GM12878 (cell line): Measurements from ENCODE around the gene RNASEH2A. TPM values are rescaled to one million over a fixed set of nuclear protein-coding genes. Genes with fewer than 3 reads are reported as not detected.

Experiments used
- ATAC-seq: fragments of 200-7000 bp; cut with Tn5 transposase; 3 replicates; pipeline ENCODE4 v1.9.1; 2020; ENCODE audit warnings: mild to moderate bottlenecking, moderate library complexity
- BruUV-seq: library from RNA; stranded (reverse); fragments of 400-500 nt; replicated peaks from 2 replicates; lab custom pipeline; 2021; lab: Mats Ljungman, UMichigan
- CTCF ChIA-PET: fragments of 300-600 bp; sonication (Branson Sonifier 250); formaldehyde crosslinking; extraction: SDS; loops from one replicate; lab custom pipeline; 2021; ENCODE audit warnings: inconsistent platforms; lab: Yijun Ruan, JAX
- POLR2A ChIA-PET: fragments of 350-600 bp; formaldehyde crosslinking; extraction: SDS; loops from one replicate; lab custom pipeline; 2021; ENCODE audit warnings: inconsistent platforms; lab: Charles Lee
- RAD21 ChIA-PET: fragments of 300-600 bp; sonication (Branson Sonifier 250); formaldehyde crosslinking; loops from one replicate; lab custom pipeline; 2023; ENCODE audit warnings: antibody characterized with exemption; ENCODE audit not compliant: unreplicated experiment; lab: Charles Lee
- SMC1A ChIA-PET: fragments of 300-600 bp; sonication (Branson Sonifier 250); formaldehyde crosslinking; loops from one replicate; lab custom pipeline; 2023; ENCODE audit not compliant: unreplicated experiment, uncharacterized antibody; lab: Charles Lee
- DNase-seq: peaks from one replicate; pipeline ENCODE4 v3.0.0-alpha.2; 2011; ENCODE audit warnings: low read depth, low spot score
- FAIRE-seq: peaks from 3 replicates; lab custom pipeline; 2011; peaks lifted over from hg19 to GRCh38; lab: Jason Lieb, UNC
- H2AFZ ChIP-seq: 2 replicates; pipeline ENCODE4 v1.6.0; 2011; ENCODE audit warnings: low read depth, low read length, control low read depth; ENCODE audit not compliant: control insufficient read depth
- H3K27ac ChIP-seq: 2 replicates; pipeline ENCODE4 v1.5.1; 2011; ENCODE audit warnings: control low read depth; ENCODE audit not compliant: control insufficient read depth, insufficient read depth
- H3K27me3 ChIP-seq, 2 experiments: replicated peaks in 1 of 2; 2 replicates each; pipeline versions ENCODE4 v1.6.0 to v1.6.1; 2011; ENCODE audit warnings: low read length in 1 of 2; ENCODE audit not compliant: control insufficient read depth in 2 of 2, insufficient read depth in 2 of 2
- H3K36me3 ChIP-seq, 2 experiments: 2 replicates each; pipeline ENCODE4 v1.5.1; 2011; ENCODE audit warnings: low read length in 1 of 2; ENCODE audit not compliant: control insufficient read depth in 2 of 2, insufficient read depth in 2 of 2
- H3K4me1 ChIP-seq: 2 replicates; pipeline ENCODE4 v1.6.1; 2011; ENCODE audit warnings: mild to moderate bottlenecking, low read length, moderate library complexity, mixed read lengths; ENCODE audit not compliant: control insufficient read depth, insufficient read depth
- H3K4me2 ChIP-seq: 2 replicates; pipeline ENCODE4 v1.6.0; 2011; ENCODE audit warnings: control low read depth; ENCODE audit not compliant: control insufficient read depth, insufficient read depth
- H3K4me3 ChIP-seq: fragments of 200-600 bp; sonication (generic); 2 replicates; pipeline ENCODE4 v1.5.1; 2016
- H3K79me2 ChIP-seq: 2 replicates; pipeline ENCODE4 v1.6.0; 2011; ENCODE audit warnings: low read length; ENCODE audit not compliant: control insufficient read depth, insufficient read depth
- H3K9ac ChIP-seq: 2 replicates; pipeline ENCODE4 v1.8.0; 2011; ENCODE audit warnings: low read length, control low read depth, mixed read lengths; ENCODE audit not compliant: control insufficient read depth, insufficient read depth
- H3K9me3 ChIP-seq: replicated peaks from 3 replicates; pipeline ENCODE4 v1.5.1; 2011; ENCODE audit warnings: mild to moderate bottlenecking, low read length; ENCODE audit not compliant: control insufficient read depth, insufficient read depth
- H4K20me1 ChIP-seq: 2 replicates; pipeline ENCODE4 v1.6.0; 2011; ENCODE audit not compliant: control insufficient read depth, insufficient read depth
- ATF7 ChIP-seq: fragments of 450-650 bp; IDR thresholded peaks from 2 replicates; pipeline ENCODE4 v1.6.1; 2016; ENCODE audit warnings: low read depth, mild to moderate bottlenecking
- PAX8 ChIP-seq: fragments of 450-650 bp; IDR thresholded peaks from 2 replicates; pipeline ENCODE4 v1.6.1; 2017; ENCODE audit warnings: mild to moderate bottlenecking, moderate library complexity
- SMAD5 ChIP-seq: IDR thresholded peaks from 2 replicates; pipeline ENCODE4 v1.6.1; 2016; ENCODE audit warnings: antibody characterized with exemption, low read depth
- WGBS: methylation state at CpG from one replicate; pipeline ENCODE4 v1.1.6; 2016; ENCODE audit warnings: low lambda C conversion rate; ENCODE audit not compliant: insufficient replicate concordance, insufficient coverage; ENCODE audit errors: missing lambda C conversion rate; 5-methylcytosine and 5-hydroxymethylcytosine counted together
- in situ Hi-C: fragments of 300-500 bp; cut with MboI; formaldehyde crosslinking; loops from 9 replicates; pipeline ENCODE4 v1.14.3; 2018; ENCODE audit warnings: mixed read lengths
- intact Hi-C: fragments of 100-400 bp; cut with micrococcal nuclease; formaldehyde crosslinking; loops from one replicate; pipeline ENCODE4 v1.14.2; 2022; ENCODE audit not compliant: unreplicated experiment
- polyA plus RNA-seq, 11 experiments: library from polyadenylated mRNA; depleted of rRNA in 4 of 11; unstranded in 6 of 11; stranded (reverse) in 5 of 11; fragments of >200 nt; fragmentation: Nextera tagmentation in 4 of 11; fragmentation: Illumina TruSeq in 1 of 11; extraction: Ambion mirVana in 4 of 11; extraction: Trizol in 1 of 11; gene quantifications; 1 replicate in 1 of 11; 2 replicates in 10 of 11; pipeline versions ENCODE4 v1.2.1 to v1.2.3, GENCODE V29; 2011 to 2016; ENCODE audit warnings: inconsistent platforms in 2 of 11, missing spikeins in 2 of 11, low read depth in 1 of 11
- total RNA-seq, 4 experiments: library from RNA; depleted of rRNA in 3 of 4; stranded (reverse); fragments of >200 nt in 3 of 4; fragmentation: Illumina TruSeq in 1 of 4; extraction: Trizol in 1 of 4; gene quantifications; 2 replicates each; pipeline versions ENCODE4 v1.2.1 to v1.2.3, GENCODE V29; 2013 to 2021
- TF ChIP-seq, protein P1 (sequence below): fragments of 450-650 bp; IDR thresholded peaks from 2 replicates; pipeline ENCODE4 v1.6.1; 2017; ENCODE audit warnings: mild to moderate bottlenecking, low read depth, inconsistent platforms; ENCODE audit not compliant: poor library complexity, severe bottlenecking
- TF ChIP-seq, protein P2 (sequence below): fragments of 450-650 bp; IDR thresholded peaks from 2 replicates; pipeline ENCODE4 v1.6.1; 2017; ENCODE audit warnings: borderline replicate concordance

RNASEH2A gene
- total and polyA plus RNA-seq, 10 of the 15 experiments (the other 5 are each of a cell fraction or from before 2014, with no cell fraction given), result 17.4 to 103 (median 40.4) TPM

DNA sequence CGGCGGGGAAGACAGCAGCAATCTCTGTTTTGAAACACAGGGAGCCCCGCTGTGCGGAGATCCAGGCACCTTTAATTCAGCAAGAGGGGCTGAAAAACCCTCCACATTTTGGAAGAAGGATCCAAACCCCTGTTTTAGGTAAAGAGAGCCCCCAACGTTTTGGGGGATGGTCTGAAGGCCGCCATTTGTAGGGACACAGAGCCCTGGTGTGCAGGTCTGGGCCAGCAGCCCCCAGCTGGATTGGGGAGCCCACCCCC lies 27.6 kb upstream of the RNASEH2A start:
- in situ Hi-C loops (no loop called here), intact Hi-C loops (loop anchor here (1.0 kb wide), 1 partner anchor 12 kb away; the partner anchor contains the start of gene JUNB)
- peaks cover 39% of the 10 kb centered on the region for H3K4me1 ChIP-seq
- H3K27me3 ChIP-seq, result no peaks in the 10 kb centered on the region
- H4K20me1 ChIP-seq, result no peaks in the 10 kb centered on the region
- FAIRE-seq, result no peak
- CTCF ChIA-PET, result interaction anchor here (1.0 to 12.1 kb wide), 8 partner anchors 9 to 112 kb away, joined by 3 to 537 read pairs (median 18); partner anchors contain the start of genes JUNB, MAN2B1, PRDX2 and RNASEH2A
- H3K4me2 ChIP-seq, result peak overlapping the region; percentile 99
- TF ChIP-seq PAX8 (peak; percentile 19; the same call in 1 of the 2 replicates), ATF7 (0 out of 2 replicates have a peak, but pooled peaks have one; percentile 2), SMAD5 (peak; percentile 50; the same call in 1 of the 2 replicates)
- TF ChIP-seq, protein P1, sequence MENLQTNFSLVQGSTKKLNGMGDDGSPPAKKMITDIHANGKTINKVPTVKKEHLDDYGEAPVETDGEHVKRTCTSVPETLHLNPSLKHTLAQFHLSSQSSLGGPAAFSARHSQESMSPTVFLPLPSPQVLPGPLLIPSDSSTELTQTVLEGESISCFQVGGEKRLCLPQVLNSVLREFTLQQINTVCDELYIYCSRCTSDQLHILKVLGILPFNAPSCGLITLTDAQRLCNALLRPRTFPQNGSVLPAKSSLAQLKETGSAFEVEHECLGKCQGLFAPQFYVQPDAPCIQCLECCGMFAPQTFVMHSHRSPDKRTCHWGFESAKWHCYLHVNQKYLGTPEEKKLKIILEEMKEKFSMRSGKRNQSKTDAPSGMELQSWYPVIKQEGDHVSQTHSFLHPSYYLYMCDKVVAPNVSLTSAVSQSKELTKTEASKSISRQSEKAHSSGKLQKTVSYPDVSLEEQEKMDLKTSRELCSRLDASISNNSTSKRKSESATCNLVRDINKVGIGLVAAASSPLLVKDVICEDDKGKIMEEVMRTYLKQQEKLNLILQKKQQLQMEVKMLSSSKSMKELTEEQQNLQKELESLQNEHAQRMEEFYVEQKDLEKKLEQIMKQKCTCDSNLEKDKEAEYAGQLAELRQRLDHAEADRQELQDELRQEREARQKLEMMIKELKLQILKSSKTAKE, result peak; percentile 1
- TF ChIP-seq, protein P2, sequence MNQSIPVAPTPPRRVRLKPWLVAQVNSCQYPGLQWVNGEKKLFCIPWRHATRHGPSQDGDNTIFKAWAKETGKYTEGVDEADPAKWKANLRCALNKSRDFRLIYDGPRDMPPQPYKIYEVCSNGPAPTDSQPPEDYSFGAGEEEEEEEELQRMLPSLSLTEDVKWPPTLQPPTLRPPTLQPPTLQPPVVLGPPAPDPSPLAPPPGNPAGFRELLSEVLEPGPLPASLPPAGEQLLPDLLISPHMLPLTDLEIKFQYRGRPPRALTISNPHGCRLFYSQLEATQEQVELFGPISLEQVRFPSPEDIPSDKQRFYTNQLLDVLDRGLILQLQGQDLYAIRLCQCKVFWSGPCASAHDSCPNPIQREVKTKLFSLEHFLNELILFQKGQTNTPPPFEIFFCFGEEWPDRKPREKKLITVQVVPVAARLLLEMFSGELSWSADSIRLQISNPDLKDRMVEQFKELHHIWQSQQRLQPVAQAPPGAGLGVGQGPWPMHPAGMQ, result no peak
- peaks cover 9% of the 10 kb centered on the region for H3K79me2 ChIP-seq
- TSS peak; percentile 95 for BruUV-seq
- no peak for DNase-seq
- SMC1A ChIA-PET, result interaction anchor here (1.0 to 8.4 kb wide), 6 partner anchors 9 to 186 kb away, joined by 3 to 240 read pairs (median 11); partner anchors contain the start of gene JUNB
- RAD21 ChIA-PET, result interaction anchor here (0.7 to 4.8 kb wide), 5 partner anchors 9 to 112 kb away, joined by 3 to 303 read pairs (median 13); partner anchors contain the start of genes GCDH and JUNB
- 0% methylated on average over 6 of the region's 6 CpGs for WGBS
- H3K9ac ChIP-seq, result peak overlapping the region; percentile 94
- peak overlapping the region; percentile 91 for H3K27ac ChIP-seq
- H3K36me3 ChIP-seq, result no peaks in the 10 kb centered on the region
- H3K4me3 ChIP-seq, result peak overlapping the region; percentile 76
- peak overlapping the region; percentile 78 for H2AFZ ChIP-seq
- POLR2A ChIA-PET, result interaction anchor here (0.6 to 9.3 kb wide), 4 partner anchors 9 to 56 kb away, joined by 3 to 303 read pairs (median 36); partner anchors contain the start of gene JUNB
- ATAC-seq, result no peak
- H3K9me3 ChIP-seq, result no peaks in the 10 kb centered on the region
